Chondrocyte (in vitro differentiated cells): ENCODE results near the gene P2RY12. TPM values are rescaled to one million over a fixed set of nuclear protein-coding genes. Genes with fewer than 3 reads are reported as not detected.

Experiments used
- DNase-seq: peaks from one replicate; pipeline ENCODE4 v3.0.0; 2021; ENCODE audit warnings: mixed read lengths, low spot score
- H3K27ac Mint-ChIP-seq: one replicate; pipeline ENCODE4 v1.8.0; 2021; ENCODE audit warnings: mild to moderate bottlenecking, moderate library complexity, mixed read lengths; ENCODE audit not compliant: unreplicated experiment
- H3K27me3 Mint-ChIP-seq: 2 replicates; pipeline ENCODE4 v1.8.0; 2021; ENCODE audit warnings: low read depth, mixed read lengths
- H3K36me3 Mint-ChIP-seq: 2 replicates; pipeline ENCODE4 v1.8.0; 2021; ENCODE audit warnings: low read depth, mixed read lengths
- H3K4me1 Mint-ChIP-seq: 2 replicates; pipeline ENCODE4 v1.8.0; 2021; ENCODE audit warnings: low read depth, mild to moderate bottlenecking, mixed read lengths
- H3K4me3 Mint-ChIP-seq: one replicate; pipeline ENCODE4 v1.8.0; 2021; ENCODE audit warnings: mild to moderate bottlenecking, moderate library complexity, mixed read lengths; ENCODE audit not compliant: unreplicated experiment
- H3K9me3 Mint-ChIP-seq: 2 replicates; pipeline ENCODE4 v1.8.0; 2021; ENCODE audit warnings: low read depth, mixed read lengths
- total RNA-seq: library from RNA; stranded (reverse); gene quantifications from 3 replicates; pipeline ENCODE4 v1.2.1, GENCODE V29; 2021
- TF ChIP-seq, protein P1 (sequence below): fragments of 200-600 bp; sonication (generic); IDR thresholded peaks from 2 replicates; pipeline ENCODE4 v1.5.0; 2021; ENCODE audit warnings: antibody characterized with exemption, mild to moderate bottlenecking, moderate library complexity

P2RY12 gene
- total RNA-seq, 1 donor from 2014 or later: not detected

GRCh38 chr3:151415289-151415688 lies 30.7 kb upstream of the P2RY12 start:
- H3K36me3 Mint-ChIP-seq: peaks cover 2% of the 10 kb centered on the region
- no peak overlapping the region for H3K27ac Mint-ChIP-seq
- no peak for DNase-seq
- peaks cover 9% of the 10 kb centered on the region for H3K4me1 Mint-ChIP-seq
- H3K27me3 Mint-ChIP-seq: no peaks in the 10 kb centered on the region
- no peaks in the 10 kb centered on the region for H3K9me3 Mint-ChIP-seq
- H3K4me3 Mint-ChIP-seq: no peak overlapping the region
- TF ChIP-seq, protein P1, sequence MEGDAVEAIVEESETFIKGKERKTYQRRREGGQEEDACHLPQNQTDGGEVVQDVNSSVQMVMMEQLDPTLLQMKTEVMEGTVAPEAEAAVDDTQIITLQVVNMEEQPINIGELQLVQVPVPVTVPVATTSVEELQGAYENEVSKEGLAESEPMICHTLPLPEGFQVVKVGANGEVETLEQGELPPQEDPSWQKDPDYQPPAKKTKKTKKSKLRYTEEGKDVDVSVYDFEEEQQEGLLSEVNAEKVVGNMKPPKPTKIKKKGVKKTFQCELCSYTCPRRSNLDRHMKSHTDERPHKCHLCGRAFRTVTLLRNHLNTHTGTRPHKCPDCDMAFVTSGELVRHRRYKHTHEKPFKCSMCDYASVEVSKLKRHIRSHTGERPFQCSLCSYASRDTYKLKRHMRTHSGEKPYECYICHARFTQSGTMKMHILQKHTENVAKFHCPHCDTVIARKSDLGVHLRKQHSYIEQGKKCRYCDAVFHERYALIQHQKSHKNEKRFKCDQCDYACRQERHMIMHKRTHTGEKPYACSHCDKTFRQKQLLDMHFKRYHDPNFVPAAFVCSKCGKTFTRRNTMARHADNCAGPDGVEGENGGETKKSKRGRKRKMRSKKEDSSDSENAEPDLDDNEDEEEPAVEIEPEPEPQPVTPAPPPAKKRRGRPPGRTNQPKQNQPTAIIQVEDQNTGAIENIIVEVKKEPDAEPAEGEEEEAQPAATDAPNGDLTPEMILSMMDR: no peak

GRCh38 chr3:151412989-151413388 lies 28.4 kb upstream of the P2RY12 start:
- Mint-ChIP-seq H3K4me3 (no peak overlapping the region), H3K36me3 (no peaks in the 10 kb centered on the region), H3K27me3 (no peaks in the 10 kb centered on the region), H3K9me3 (no peaks in the 10 kb centered on the region), H3K27ac (no peak overlapping the region), H3K4me1 (peaks cover 9% of the 10 kb centered on the region)
- TF ChIP-seq, protein P1: peak; percentile 19
- DNase-seq: no peak

GRCh38 chr3:151410891-151411559 lies 26.5 kb upstream of the P2RY12 start:
- TF ChIP-seq, protein P1: no peak
- no peaks in the 10 kb centered on the region for H3K36me3 Mint-ChIP-seq
- H3K27me3 Mint-ChIP-seq: no peaks in the 10 kb centered on the region
- no peak overlapping the region for H3K27ac Mint-ChIP-seq
- H3K4me3 Mint-ChIP-seq: no peak overlapping the region
- peaks cover 9% of the 10 kb centered on the region for H3K4me1 Mint-ChIP-seq
- no peaks in the 10 kb centered on the region for H3K9me3 Mint-ChIP-seq
- DNase-seq: no peak

DNA sequence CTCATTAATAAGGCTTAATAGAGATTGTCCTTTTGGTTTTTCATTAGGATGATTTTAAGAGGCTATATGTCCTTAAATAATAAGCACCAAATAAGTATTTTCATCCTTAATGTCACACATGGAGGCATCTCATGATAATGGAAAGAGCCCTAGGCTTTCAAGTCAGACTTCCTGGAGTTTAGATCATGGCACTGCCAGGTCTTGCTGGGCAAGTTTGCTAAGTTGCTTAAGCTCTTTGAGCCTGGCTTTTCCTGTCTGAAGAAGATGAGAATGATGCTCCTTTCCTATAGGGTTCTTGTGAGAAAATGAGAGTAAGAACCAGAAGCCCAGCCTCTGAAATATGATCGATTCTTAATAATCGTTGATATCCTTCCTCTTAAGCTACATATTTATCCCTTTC lies 23.4 kb upstream of the P2RY12 start:
- Mint-ChIP-seq H3K4me3 (no peak overlapping the region), H3K4me1 (peaks cover 6% of the 10 kb centered on the region), H3K27me3 (no peaks in the 10 kb centered on the region), H3K27ac (no peak overlapping the region), H3K36me3 (no peaks in the 10 kb centered on the region), H3K9me3 (no peaks in the 10 kb centered on the region)
- DNase-seq: no peak
- TF ChIP-seq, protein P1: no peak

DNA sequence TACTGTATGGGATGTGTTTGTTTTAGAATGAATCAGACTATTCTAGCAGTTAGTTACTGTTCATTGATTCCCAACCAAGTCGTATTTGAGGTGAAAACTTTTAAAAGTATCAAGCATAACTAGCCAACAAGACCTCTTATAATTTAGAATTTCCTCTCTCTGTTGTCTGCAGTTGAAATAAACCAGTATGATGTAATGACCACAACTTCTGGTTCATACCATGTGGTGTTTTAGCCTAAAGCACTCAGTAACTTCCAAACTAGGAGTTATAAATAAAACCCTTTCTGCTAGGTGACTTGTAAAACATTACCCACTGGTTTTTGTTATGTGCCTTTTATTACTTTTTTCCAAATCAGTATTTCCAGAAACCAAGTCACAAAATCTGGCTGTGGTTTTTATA lies 19.8 kb upstream of the P2RY12 start:
- Mint-ChIP-seq H3K36me3 (no peaks in the 10 kb centered on the region), H3K27ac (no peak overlapping the region)

More for the DNA sequence above, 19.8 kb upstream of the P2RY12 start:
- TF ChIP-seq, protein P1: no peak
- H3K27me3 Mint-ChIP-seq: no peaks in the 10 kb centered on the region
- DNase-seq: no peak
- no peaks in the 10 kb centered on the region for H3K4me1 Mint-ChIP-seq
- H3K4me3 Mint-ChIP-seq: no peak overlapping the region
- H3K9me3 Mint-ChIP-seq: no peaks in the 10 kb centered on the region
